Peyer's patch (tissue), 4 donors: ENCODE data around the gene IGF2BP2.

ENCODE experiments used
- CTCF ChIP-seq, 6 experiments: fragments of 450-650 bp in 4 of 6; fragments of 200-600 bp in 2 of 6; sonication (generic) in 1 of 6; IDR thresholded peaks; one replicate each; pipeline ENCODE4 v1.5.1; 2017 to 2019; ENCODE audit warnings: antibody characterized with exemption in 6 of 6, mild to moderate bottlenecking in 3 of 6, moderate library complexity in 1 of 6
- POLR2A ChIP-seq, 2 donors: fragments of 450-650 bp; IDR thresholded peaks; one replicate each; pipeline ENCODE4 v1.5.1; 2017; ENCODE audit warnings: antibody characterized with exemption in 2 of 2, mild to moderate bottlenecking in 2 of 2, moderate library complexity in 2 of 2

GRCh38 chr3:185789891-185790830 lies 34.7 kb downstream of the IGF2BP2 start:
- TF ChIP-seq CTCF (IDR thresholded peaks at IDR 0.05) (no peak), POLR2A (IDR thresholded peaks at IDR 0.05) (no peak)
